ENCODE results near the gene ENOX1. TPM values are rescaled to one million over a fixed set of nuclear protein-coding genes. Genes with fewer than 3 reads are reported as not detected.

The ENOX1 gene
- total and polyA plus RNA-seq, 7 donors = 0.23 to 20.2 (median 11.1) TPM

GRCh38 chr13:43246382-43246781, 540.4 kb downstream of the ENOX1 start:
- Histone ChIP-seq H3K4me3 (no peak overlapping the region), H3K27me3 (no peaks in the 10 kb centered on the region), H3K27ac (no peak overlapping the region), H3K9me3 (no peaks in the 10 kb centered on the region), H3K36me3 (no peaks in the 10 kb centered on the region), H3K4me1 (peaks cover 0 to 5% (median 0%) of the 10 kb centered on the region in 4 donors)
- WGBS, 2 donors = 61 to 62% methylated on average over 3 of the region's 3 CpGs
- no peak for TF ChIP-seq POLR2A (IDR thresholded peaks at IDR 0.05)
- TF ChIP-seq CTCF (IDR thresholded peaks at IDR 0.05) = no peak
- TF ChIP-seq EP300 (IDR thresholded peaks at IDR 0.05) = no peak
- DNase-seq = no peak
- intact Hi-C loops (cut with DNase I) = no loop called here

GRCh38 chr13:43245374-43245964, 541.3 kb downstream of the ENOX1 start:
- intact Hi-C loops (cut with DNase I) = no loop called here
- TF ChIP-seq CTCF (IDR thresholded peaks at IDR 0.05) (no peak), POLR2A (IDR thresholded peaks at IDR 0.05) (no peak), EP300 (IDR thresholded peaks at IDR 0.05) (no peak), POLR2AphosphoS5 (IDR thresholded peaks at IDR 0.05) (no peak)
- 83 to 89% methylated on average over 8 of the region's 8 CpGs for WGBS, 2 donors
- H3K4me1 ChIP-seq = peaks cover 0 to 8% (median 0%) of the 10 kb centered on the region in 4 donors
- no peaks in the 10 kb centered on the region for H3K9me3 ChIP-seq
- H3K27ac ChIP-seq = no peak overlapping the region
- no peak overlapping the region for H3K4me3 ChIP-seq
- no peaks in the 10 kb centered on the region for H3K36me3 ChIP-seq
- DNase-seq = no peak
- no peaks in the 10 kb centered on the region for H3K27me3 ChIP-seq

- no peaks in the 10 kb centered on the region for H3K27me3 ChIP-seq
- no peak for TF ChIP-seq POLR2AphosphoS5 (IDR thresholded peaks at IDR 0.05)
- TF ChIP-seq CTCF (IDR thresholded peaks at IDR 0.05) = no peak
- TF ChIP-seq EP300 (IDR thresholded peaks at IDR 0.05) = no peak
- no peak for TF ChIP-seq POLR2A (IDR thresholded peaks at IDR 0.05)
- 90 to 92% methylated on average over 5 of the region's 5 CpGs for WGBS, 2 donors
- H3K4me3 ChIP-seq = no peak overlapping the region
- no peak overlapping the region for H3K27ac ChIP-seq
- intact Hi-C loops (cut with DNase I) = no loop called here
- no peaks in the 10 kb centered on the region for H3K9me3 ChIP-seq
- H3K36me3 ChIP-seq = no peaks in the 10 kb centered on the region
- peaks cover 0 to 6% (median 0%) of the 10 kb centered on the region in 4 donors for H3K4me1 ChIP-seq
- DNase-seq = no peak
Observed at GRCh38 chr13:43244481-43244880, 542.3 kb downstream of the ENOX1 start.

- Histone ChIP-seq H3K4me3 (no peak overlapping the region), H3K36me3 (no peaks in the 10 kb centered on the region), H3K9me3 (no peaks in the 10 kb centered on the region), H3K27ac (no peak overlapping the region), H3K4me1 (peaks cover 0 to 3% (median 0%) of the 10 kb centered on the region in 4 donors), H3K27me3 (no peaks in the 10 kb centered on the region)
- intact Hi-C loops (cut with DNase I) = no loop called here
- no peak for DNase-seq
- TF ChIP-seq CTCF (IDR thresholded peaks at IDR 0.05) (no peak), POLR2A (IDR thresholded peaks at IDR 0.05) (no peak), POLR2AphosphoS5 (IDR thresholded peaks at IDR 0.05) (no peak), EP300 (IDR thresholded peaks at IDR 0.05) (no peak)
- 64 to 76% methylated on average over 2 of the region's 2 CpGs for WGBS, 2 donors
Observed at GRCh38 chr13:43243711-43244110, 543.1 kb downstream of the ENOX1 start.

- Histone ChIP-seq H3K9me3 (no peaks in the 10 kb centered on the region), H3K27ac (no peak overlapping the region), H3K4me3 (no peak overlapping the region), H3K27me3 (no peaks in the 10 kb centered on the region), H3K36me3 (no peaks in the 10 kb centered on the region), H3K4me1 (peaks cover 0 to 3% (median 0%) of the 10 kb centered on the region in 4 donors)
- WGBS, 2 donors = 77 to 85% methylated on average over 1 of the region's 1 CpG
- TF ChIP-seq EP300 (IDR thresholded peaks at IDR 0.05) = no peak
- no peak for TF ChIP-seq CTCF (IDR thresholded peaks at IDR 0.05)
- TF ChIP-seq POLR2AphosphoS5 (IDR thresholded peaks at IDR 0.05) = no peak
- no peak for TF ChIP-seq POLR2A (IDR thresholded peaks at IDR 0.05)
- DNase-seq = no peak
- intact Hi-C loops (cut with DNase I) = no loop called here
Observed at GRCh38 chr13:43242040-43242439, 544.7 kb downstream of the ENOX1 start.
